ENCODE data around the gene ASTN2. TPM values are rescaled to one million over a fixed set of nuclear protein-coding genes. Genes with fewer than 3 reads are reported as not detected.

The ASTN2 gene
- total RNA-seq, 1 donor from 2014 or later, result 0.53 TPM

DNA sequence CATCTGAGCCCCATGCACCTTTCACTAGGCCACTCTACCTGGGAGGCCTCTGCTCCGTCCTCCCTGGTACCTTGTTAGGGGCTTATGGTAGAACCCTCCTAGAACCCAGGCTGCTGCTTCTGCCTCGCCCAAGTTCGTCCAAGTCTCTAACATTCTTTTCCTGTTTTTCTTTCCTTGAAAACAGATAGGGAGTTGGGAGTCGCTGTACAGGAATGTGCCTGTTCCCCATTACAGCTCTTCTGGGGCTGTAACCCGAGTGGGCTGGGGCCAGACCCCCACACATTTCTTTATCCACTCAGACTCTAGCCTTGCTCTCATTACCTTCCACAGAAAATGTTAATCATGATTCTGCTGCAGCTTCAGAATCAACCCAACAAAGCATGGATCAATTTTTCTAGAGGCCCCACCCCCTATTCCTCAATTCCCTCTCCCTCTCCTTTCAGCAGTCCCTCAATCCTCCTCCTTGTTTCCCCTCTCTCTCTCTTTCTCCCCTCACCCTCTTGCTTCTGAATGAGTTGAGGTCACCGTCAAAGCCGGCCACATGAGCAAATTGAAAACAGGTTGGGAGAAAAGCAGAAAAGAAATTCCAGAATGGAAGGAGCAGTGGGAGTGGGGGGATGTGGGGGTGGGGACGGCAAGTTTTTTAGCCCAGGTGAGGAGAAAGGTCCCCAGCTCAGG is 921.5 kb downstream of the ASTN2 start:
- H3K4me3 ChIP-seq (ENCODE audit: low read depth, low read length), result no peak overlapping the region
- FAIRE-seq (no peak), DNase-seq (ENCODE audit: low read depth) (no peak)
- TF ChIP-seq, protein P1, sequence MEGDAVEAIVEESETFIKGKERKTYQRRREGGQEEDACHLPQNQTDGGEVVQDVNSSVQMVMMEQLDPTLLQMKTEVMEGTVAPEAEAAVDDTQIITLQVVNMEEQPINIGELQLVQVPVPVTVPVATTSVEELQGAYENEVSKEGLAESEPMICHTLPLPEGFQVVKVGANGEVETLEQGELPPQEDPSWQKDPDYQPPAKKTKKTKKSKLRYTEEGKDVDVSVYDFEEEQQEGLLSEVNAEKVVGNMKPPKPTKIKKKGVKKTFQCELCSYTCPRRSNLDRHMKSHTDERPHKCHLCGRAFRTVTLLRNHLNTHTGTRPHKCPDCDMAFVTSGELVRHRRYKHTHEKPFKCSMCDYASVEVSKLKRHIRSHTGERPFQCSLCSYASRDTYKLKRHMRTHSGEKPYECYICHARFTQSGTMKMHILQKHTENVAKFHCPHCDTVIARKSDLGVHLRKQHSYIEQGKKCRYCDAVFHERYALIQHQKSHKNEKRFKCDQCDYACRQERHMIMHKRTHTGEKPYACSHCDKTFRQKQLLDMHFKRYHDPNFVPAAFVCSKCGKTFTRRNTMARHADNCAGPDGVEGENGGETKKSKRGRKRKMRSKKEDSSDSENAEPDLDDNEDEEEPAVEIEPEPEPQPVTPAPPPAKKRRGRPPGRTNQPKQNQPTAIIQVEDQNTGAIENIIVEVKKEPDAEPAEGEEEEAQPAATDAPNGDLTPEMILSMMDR (IDR thresholded peaks at IDR 0.05; ENCODE audit: insufficient read depth, low read length, severe bottlenecking), result no peak
- no peaks in the 10 kb centered on the region for H3K27me3 ChIP-seq (ENCODE audit: control insufficient read depth, insufficient read depth, low read length)
- no peaks in the 10 kb centered on the region for H3K36me3 ChIP-seq (ENCODE audit: control insufficient read depth, insufficient read depth, low read length)

DNA sequence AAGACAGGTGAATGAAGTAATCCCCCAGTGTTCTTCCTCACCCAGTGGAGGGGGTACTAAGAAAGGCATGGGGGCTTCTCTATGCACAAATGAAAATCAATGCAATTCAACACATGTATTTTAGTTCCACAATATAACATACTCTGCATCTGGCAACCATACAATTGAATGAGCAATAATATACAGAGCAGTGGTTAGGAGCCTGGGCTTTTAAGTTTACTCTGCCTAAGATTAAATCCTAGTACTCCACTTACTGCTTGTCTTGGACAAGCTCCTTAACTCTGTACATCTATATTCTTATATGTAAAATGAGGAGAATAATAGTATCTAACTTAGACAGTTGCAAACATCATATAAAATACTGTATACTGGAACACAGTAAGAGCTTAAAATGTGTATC is 923.2 kb downstream of the ASTN2 start:
- no peaks in the 10 kb centered on the region for H3K27me3 ChIP-seq (ENCODE audit: control insufficient read depth, insufficient read depth, low read length)
- TF ChIP-seq, protein P1 (IDR thresholded peaks at IDR 0.05; ENCODE audit: insufficient read depth, low read length, severe bottlenecking), result no peak
- no peak overlapping the region for H3K4me3 ChIP-seq (ENCODE audit: low read depth, low read length)
- no peaks in the 10 kb centered on the region for H3K36me3 ChIP-seq (ENCODE audit: control insufficient read depth, insufficient read depth, low read length)
- FAIRE-seq (no peak), DNase-seq (ENCODE audit: low read depth) (no peak)

DNA sequence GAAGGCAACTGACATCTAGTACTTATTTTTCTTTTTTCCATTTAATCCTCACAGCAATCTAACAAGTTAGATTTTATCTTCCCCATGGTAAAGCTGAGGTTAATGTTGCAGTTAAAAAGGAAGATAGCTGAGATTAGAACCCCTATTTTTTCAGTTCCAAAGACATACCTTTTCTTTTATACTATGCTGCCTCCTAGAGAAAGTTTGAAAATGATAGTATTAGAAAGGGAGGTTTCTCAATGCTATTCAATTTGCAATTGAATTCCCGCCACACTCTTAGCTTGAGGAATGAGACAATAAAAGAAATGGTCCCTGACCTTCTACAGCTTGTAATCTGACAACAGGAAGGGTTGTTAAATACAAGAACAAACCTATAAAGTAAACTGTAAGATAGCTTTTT is 923.6 kb downstream of the ASTN2 start:
- FAIRE-seq (no peak), DNase-seq (ENCODE audit: low read depth) (no peak)
- Histone ChIP-seq H3K4me3 (ENCODE audit: low read depth, low read length) (no peak overlapping the region), H3K27me3 (ENCODE audit: control insufficient read depth, insufficient read depth, low read length) (no peaks in the 10 kb centered on the region), H3K36me3 (ENCODE audit: control insufficient read depth, insufficient read depth, low read length) (no peaks in the 10 kb centered on the region)
- TF ChIP-seq, protein P1 (IDR thresholded peaks at IDR 0.05; ENCODE audit: insufficient read depth, low read length, severe bottlenecking), result no peak

DNA sequence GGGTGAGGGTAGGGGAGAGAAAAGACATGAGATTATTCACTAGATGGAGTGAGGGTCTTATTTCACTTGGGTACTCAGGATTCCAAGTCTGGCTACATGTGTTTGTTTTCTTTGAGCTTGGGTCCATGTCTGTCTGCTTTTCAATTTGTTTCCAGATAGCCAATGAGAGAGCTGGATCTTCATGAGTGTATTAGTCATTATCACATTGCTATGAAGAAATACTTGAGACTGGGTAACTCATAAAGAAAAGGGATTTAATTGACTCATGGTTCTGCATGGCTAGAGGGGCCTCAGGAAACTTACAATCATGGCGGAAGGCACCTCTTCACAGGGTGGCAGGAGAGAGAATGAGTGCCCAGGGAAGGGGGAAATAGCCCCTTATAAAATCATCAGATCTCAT is 924.5 kb downstream of the ASTN2 start:
- FAIRE-seq (no peak), DNase-seq (ENCODE audit: low read depth) (peak; percentile 61)
- no peaks in the 10 kb centered on the region for H3K36me3 ChIP-seq (ENCODE audit: control insufficient read depth, insufficient read depth, low read length)
- H3K4me3 ChIP-seq (ENCODE audit: low read depth, low read length), result no peak overlapping the region
- TF ChIP-seq, protein P1 (IDR thresholded peaks at IDR 0.05; ENCODE audit: insufficient read depth, low read length, severe bottlenecking), result no peak
- no peaks in the 10 kb centered on the region for H3K27me3 ChIP-seq (ENCODE audit: control insufficient read depth, insufficient read depth, low read length)

DNA sequence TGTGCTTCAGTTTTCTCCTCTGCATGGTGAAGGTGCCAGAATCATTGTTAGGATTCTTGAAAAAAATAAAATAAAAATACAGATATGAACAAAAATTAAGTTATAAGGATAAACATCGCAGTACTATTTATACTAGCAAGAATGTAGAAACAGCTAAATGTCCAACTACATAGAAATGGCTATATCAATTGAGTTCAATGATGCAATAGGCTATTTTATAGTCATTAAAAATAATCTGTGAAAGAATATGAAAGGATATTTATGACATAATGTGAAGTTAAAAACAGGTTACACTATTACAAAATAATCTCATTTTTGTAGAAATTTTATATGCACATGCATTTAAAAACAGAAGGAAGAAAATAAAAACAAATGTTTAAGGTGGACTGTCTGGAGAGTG is 926.5 kb downstream of the ASTN2 start:
- no peaks in the 10 kb centered on the region for H3K36me3 ChIP-seq (ENCODE audit: control insufficient read depth, insufficient read depth, low read length)
- H3K4me3 ChIP-seq (ENCODE audit: low read depth, low read length), result no peak overlapping the region
- no peak for DNase-seq (ENCODE audit: low read depth)
- TF ChIP-seq, protein P1 (IDR thresholded peaks at IDR 0.05; ENCODE audit: insufficient read depth, low read length, severe bottlenecking), result no peak
- H3K27me3 ChIP-seq (ENCODE audit: control insufficient read depth, insufficient read depth, low read length), result no peaks in the 10 kb centered on the region
- FAIRE-seq, result no peak

DNA sequence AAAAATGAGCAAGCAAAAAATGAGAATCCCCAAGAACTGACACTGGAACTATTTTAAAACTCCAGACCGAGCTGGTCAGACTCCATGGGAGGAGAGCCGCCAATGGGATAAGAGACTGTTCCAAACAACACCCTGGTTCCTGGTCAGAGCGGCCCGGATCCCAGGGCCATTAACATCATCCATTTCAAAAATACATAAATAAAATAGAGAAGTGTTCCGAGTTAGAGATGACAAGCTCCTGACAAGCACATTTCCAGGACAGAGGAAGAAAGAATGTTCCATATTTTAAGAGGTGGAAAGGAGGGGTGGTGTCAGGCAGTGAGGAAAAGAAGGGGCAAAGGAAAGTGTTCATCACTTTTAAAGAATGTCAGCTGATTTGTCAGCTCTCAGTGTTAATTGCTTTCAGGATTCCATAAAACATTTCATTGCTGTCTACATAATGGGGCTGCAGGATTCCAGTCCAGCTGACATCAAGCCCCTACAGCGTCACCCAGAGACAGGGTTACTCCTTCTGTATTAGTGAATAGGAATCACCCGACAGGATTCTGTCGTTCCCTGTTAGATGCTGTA is 930.3 kb downstream of the ASTN2 start:
- H3K4me3 ChIP-seq (ENCODE audit: low read depth, low read length), result no peak overlapping the region
- no peak for FAIRE-seq
- no peaks in the 10 kb centered on the region for H3K36me3 ChIP-seq (ENCODE audit: control insufficient read depth, insufficient read depth, low read length)
- H3K27me3 ChIP-seq (ENCODE audit: control insufficient read depth, insufficient read depth, low read length), result no peaks in the 10 kb centered on the region
- TF ChIP-seq, protein P1 (IDR thresholded peaks at IDR 0.05; ENCODE audit: insufficient read depth, low read length, severe bottlenecking), result no peak
- no peak for DNase-seq (ENCODE audit: low read depth)

Measured in bronchial epithelial cell (primary cell).